Ectodermal cell (in vitro differentiated cells): Measurements from ENCODE around the gene NMNAT1.
"Not testable (repeated sequence)": the region's sequence is repeated elsewhere in the genome, so short reads cannot be mapped to it uniquely, and the experiment has no call there.

ENCODE experiments used
- H3K27ac ChIP-seq: 2 replicates; pipeline ENCODE4 v1.7.0; 2013; ENCODE audit warnings: mild to moderate bottlenecking, low read depth, low read length; ENCODE audit not compliant: insufficient read depth, poor library complexity, severe bottlenecking
- H3K27me3 ChIP-seq: 2 replicates; pipeline ENCODE4 v1.7.0; 2013; ENCODE audit warnings: mild to moderate bottlenecking, low read length; ENCODE audit not compliant: insufficient read depth, control insufficient read depth, poor library complexity, severe bottlenecking
- H3K36me3 ChIP-seq: one replicate; pipeline ENCODE4 v1.7.0; 2013; ENCODE audit warnings: low read length; ENCODE audit not compliant: control insufficient read depth, insufficient read depth
- H3K4me1 ChIP-seq: one replicate; pipeline ENCODE4 v1.7.0; 2013; ENCODE audit warnings: low read length; ENCODE audit not compliant: control insufficient read depth, insufficient read depth
- H3K4me3 ChIP-seq: 2 replicates; pipeline ENCODE4 v1.7.0; 2013; ENCODE audit warnings: low read depth, low read length, control low read depth; ENCODE audit not compliant: insufficient read depth
- H3K9me3 ChIP-seq: 2 replicates; pipeline ENCODE4 v1.7.0; 2013; ENCODE audit warnings: mild to moderate bottlenecking, low read length, moderate library complexity; ENCODE audit not compliant: control insufficient read depth
- WGBS, 2 experiments: methylation state at CpG; one replicate each; pipeline ENCODE4 v1.1.7; 2013; ENCODE audit warnings: missing lambda C conversion rate in 2 of 2; 5-methylcytosine and 5-hydroxymethylcytosine counted together

Gene NMNAT1

DNA sequence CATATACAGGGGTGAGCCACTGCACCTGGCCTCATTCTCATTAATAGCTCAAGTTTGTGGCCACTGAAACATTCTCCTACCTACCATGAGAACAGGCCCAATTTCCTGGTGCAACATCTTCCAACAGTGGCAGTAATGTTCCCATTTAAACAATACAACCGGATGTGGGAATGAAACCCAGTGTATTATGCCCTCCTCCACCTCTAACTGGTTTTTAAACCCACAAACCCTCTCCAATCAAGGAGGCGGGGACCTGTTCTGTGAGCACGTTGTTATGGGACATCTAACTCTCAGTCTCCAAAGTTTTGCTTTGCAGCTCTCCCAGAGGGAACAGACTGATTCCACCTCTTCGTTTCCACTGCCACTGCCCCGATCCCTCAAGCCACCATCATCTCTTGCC is 35.8 kb upstream of the NMNAT1 start:
- Histone ChIP-seq H3K4me3 (no peak overlapping the region), H3K4me1 (peaks cover 21% of the 10 kb centered on the region), H3K27me3 (no peaks in the 10 kb centered on the region), H3K36me3 (no peaks in the 10 kb centered on the region), H3K9me3 (no peaks in the 10 kb centered on the region), H3K27ac (no peak overlapping the region)
- 91 to 92% methylated on average over 5 of the region's 5 CpGs for WGBS, 2 experiments

DNA sequence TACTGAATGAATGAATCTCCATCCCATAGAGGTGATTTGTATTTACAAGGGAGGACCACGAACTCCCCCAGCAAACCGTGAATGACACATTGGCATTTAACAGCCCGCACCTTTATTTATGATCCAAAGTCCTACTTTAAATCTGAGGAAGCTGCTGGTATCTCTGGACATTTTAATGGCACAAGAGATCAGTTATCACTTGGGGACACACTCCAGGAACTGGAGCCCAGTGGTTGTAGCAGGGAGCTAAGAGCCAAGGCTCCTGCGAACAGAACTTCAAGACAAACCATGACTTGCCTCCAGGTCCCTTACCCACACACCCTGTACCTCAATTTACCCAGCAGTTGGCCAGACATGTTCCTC is 34.4 kb upstream of the NMNAT1 start:
- Histone ChIP-seq H3K4me1 (peaks cover 21% of the 10 kb centered on the region), H3K9me3 (no peaks in the 10 kb centered on the region), H3K4me3 (peak overlapping the region; percentile 74), H3K36me3 (no peaks in the 10 kb centered on the region), H3K27me3 (no peaks in the 10 kb centered on the region), H3K27ac (no peak overlapping the region)
- WGBS, 2 experiments = 87 to 90% methylated on average over 4 of the region's 4 CpGs

DNA sequence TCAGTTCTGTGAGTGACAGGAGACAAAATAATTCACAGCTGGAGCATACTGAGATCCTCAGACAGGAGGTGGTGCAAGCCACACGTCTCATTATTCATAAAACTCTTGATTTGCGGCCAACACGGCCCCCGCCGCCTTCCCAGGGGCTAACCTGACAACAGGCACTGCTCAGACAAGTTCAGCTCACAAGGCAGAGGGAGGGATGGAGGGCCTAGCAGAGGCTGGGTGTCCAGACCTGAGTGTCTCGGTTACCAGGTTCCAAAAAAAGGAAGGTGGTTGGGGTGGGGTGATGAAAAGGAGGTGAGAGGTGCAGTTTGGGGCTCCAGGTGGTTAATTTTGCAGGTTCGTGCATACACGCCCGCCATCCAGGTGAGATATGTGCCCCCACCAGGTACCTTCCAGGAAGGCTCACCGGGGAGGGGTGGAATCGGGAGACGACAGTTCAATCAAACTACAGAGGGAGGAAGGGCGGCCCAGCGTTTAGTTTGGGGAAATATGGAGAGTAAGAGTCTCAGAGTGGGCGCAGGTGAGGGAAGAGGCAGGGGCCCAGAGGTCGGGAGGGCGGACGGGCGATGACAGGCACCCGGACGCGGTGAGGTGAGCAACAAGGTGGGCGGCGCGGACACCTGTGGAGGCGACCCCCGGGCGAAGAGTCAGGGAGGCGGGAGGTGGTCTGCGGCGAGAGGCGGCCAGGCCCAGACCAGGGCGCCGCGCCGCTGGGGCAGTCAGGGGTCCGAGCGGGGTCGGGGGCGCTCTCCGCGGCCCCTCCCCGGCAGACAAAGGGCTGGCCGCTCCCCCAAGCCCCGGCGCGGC is 33.8 kb upstream of the NMNAT1 start:
- no peaks in the 10 kb centered on the region for H3K27me3 ChIP-seq
- H3K4me3 ChIP-seq = peak overlapping the region; percentile 74
- no peak overlapping the region for H3K27ac ChIP-seq
- WGBS, 2 experiments = 6 to 7% methylated on average over 47 of the region's 47 CpGs
- no peaks in the 10 kb centered on the region for H3K9me3 ChIP-seq
- H3K4me1 ChIP-seq = peaks cover 21% of the 10 kb centered on the region
- no peaks in the 10 kb centered on the region for H3K36me3 ChIP-seq

DNA sequence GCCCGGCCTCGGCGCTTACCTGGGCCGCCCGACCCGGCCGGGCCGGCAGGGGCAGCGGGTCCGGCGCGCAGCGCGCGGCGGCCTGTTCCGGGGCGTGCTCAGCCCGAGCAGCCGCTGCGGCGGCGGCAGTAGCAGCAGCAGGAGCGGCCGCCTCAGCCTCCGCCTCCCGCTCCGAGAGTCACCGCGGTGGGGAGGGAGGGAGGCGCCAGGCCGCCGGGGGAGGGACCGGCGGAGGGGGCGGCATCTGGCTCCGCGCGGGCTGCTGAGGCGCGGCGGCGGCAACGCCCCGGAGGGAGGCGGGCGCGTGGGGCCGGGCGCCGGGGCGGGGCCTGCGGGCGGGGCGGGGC is 33.2 kb upstream of the NMNAT1 start, which contains the start of gene CTNNBIP1:
CTNNBIP1 (minus strand) TSS at position 194 of the 347 bp plus-strand sequence. CDS start 38,205 bp downstream, outside the sequence.
- peak within 1 kb of the TSS; percentile 28 for H3K27ac ChIP-seq
- peaks cover 19% of the 10 kb centered on the region for H3K4me1 ChIP-seq
- 0% methylated on average over 55 of the region's 55 CpGs for WGBS, 2 experiments
- H3K9me3 ChIP-seq = no peaks in the 10 kb centered on the region
- H3K36me3 ChIP-seq = no peaks in the 10 kb centered on the region
- peak within 1 kb of the TSS; percentile 74 for H3K4me3 ChIP-seq
- no peaks in the 10 kb centered on the region for H3K27me3 ChIP-seq

DNA sequence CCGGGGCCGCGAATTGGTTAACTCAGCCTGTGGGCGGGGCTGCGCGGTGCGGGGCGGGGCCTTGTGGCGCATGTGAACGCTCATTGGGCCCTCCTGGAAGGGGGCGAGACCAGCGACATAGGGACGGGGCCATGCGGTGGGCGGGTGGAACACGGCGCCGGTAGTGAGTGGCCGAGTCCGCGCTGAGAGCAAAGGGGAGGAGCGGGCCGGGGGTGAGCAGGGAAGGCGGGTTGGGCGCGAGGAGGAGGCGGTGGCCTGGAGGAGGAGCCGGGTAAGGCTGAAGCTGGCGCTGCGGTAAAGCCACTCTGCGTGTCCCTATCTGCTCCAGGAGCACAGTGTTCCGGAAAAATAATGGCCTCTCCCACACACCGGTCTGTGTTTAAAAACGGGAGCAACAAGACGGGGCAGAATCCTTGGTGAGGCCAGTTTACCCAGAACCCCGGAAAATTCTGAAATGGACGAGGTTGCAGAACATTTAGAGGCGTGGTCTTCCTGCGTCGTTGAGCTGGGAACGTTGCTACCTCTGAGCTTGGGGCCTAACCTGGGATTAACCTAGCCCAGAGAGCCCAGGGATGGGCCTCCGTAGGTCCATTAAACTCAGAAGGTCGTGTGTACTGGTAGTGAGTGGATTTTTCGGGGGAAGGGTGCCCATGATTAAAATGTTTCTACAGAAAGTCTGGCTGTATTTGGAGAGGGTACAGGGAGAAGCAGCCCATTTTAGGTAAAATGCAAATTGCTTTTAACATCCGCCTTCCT is 32.7 kb upstream of the NMNAT1 start:
- peaks cover 16% of the 10 kb centered on the region for H3K4me1 ChIP-seq
- H3K27me3 ChIP-seq = no peaks in the 10 kb centered on the region
- H3K9me3 ChIP-seq = no peaks in the 10 kb centered on the region
- WGBS, 2 experiments = 1% methylated on average over 45 of the region's 45 CpGs
- H3K36me3 ChIP-seq = no peaks in the 10 kb centered on the region
- H3K4me3 ChIP-seq = peak overlapping the region; percentile 36
- H3K27ac ChIP-seq = peak overlapping the region; percentile 28

DNA sequence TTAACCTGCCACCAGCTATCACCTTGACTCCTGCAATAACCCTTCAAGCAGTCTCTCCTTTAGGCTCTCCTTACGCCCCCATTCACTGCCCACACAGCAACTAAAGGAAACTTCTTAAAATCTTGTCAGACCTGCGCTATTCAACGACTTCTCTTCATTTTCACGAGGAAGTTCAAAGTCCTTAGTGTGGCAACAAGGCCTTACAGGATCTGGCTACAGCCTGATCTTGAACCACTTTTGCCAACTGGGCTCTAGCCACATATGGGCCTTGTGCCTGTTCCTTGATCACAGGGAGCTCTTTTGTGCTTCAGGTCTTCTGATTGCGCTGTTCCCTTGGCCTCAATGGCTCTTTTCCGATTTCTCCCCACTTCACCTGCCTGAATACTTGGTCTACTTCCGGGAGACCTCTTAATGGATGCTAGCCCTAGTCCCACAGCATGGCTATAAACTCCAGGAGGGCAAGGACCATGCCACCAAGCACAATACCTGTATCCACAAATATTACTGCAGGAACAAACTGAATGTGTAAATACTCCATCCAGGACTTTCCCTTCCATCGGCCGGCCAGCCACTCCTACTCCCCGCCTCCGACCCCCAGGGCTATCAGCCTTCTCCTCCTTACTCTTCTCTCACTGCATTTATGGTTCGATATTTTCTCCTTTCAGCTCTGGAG is 30.9 kb upstream of the NMNAT1 start:
- Histone ChIP-seq H3K36me3 (no peaks in the 10 kb centered on the region), H3K9me3 (no peaks in the 10 kb centered on the region), H3K27ac (no peak overlapping the region), H3K4me3 (no peak overlapping the region), H3K4me1 (peaks cover 16% of the 10 kb centered on the region), H3K27me3 (no peaks in the 10 kb centered on the region)
- WGBS, 2 experiments = 90 to 91% methylated on average over 12 of the region's 12 CpGs

DNA sequence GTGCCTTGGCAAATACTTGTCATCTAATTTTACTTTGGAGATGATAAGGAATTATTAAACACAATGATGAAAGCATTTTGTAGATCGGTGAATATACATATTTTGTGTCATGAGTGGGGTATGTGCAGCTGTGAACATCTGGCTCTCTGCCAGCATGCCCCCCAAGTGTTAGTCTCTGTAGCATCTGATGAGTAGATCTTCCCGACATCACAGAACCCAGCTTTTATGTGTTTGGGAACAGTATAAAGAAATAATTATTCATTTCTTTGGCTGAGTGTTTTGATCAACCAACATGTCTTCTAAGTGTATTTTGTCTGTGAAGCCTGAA is 28.7 kb upstream of the NMNAT1 start:
- Histone ChIP-seq H3K9me3 (no peaks in the 10 kb centered on the region), H3K4me3 (no peak overlapping the region), H3K4me1 (peaks cover 7% of the 10 kb centered on the region), H3K36me3 (no peaks in the 10 kb centered on the region), H3K27ac (no peak overlapping the region), H3K27me3 (no peaks in the 10 kb centered on the region)
- WGBS, 2 experiments = 97 to 100% methylated on average over 2 of the region's 2 CpGs

DNA sequence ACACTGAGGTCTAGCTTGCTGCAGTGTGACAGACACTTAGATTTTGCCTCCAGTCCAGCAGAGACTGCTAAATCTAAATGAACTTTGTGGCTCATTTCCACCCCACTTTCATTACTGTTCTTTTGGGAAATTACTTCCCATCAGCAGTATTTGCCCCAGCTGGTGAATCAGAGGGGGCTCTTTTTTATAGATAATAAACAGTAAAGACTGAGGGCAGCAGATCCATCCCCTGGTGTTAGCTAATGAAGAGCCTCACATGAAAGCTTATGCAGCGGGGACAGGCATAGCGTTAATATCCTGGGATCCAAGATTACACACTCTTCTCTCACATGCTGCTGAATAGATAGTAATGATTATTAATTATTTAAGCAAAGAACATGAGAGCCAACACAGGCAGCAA is 26.8 kb upstream of the NMNAT1 start:
- Histone ChIP-seq H3K9me3 (no peaks in the 10 kb centered on the region), H3K4me3 (no peak overlapping the region), H3K27me3 (no peaks in the 10 kb centered on the region), H3K4me1 (no peaks in the 10 kb centered on the region), H3K36me3 (no peaks in the 10 kb centered on the region), H3K27ac (no peak overlapping the region)
- 66 to 92% methylated on average over 2 of the region's 2 CpGs for WGBS, 2 experiments

DNA sequence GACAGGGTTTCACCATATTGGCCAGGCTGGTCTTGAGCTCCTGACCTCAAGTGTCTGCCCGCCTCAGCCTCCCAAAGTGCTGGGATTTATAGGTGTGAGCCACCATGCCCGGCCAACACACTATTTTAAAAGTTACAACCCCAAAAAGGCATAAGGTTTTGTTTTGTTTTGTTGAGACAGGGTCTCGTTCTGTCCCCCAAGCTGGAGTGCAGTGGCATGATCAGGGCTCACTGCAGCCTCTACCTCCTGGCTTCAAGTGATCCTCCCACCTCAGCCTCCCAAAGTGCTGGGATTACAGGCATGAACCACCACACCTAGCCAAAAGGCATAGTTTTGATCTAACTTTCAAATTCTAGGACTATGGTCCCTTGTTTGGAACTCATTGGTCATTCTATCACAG is 25.8 kb upstream of the NMNAT1 start:
- H3K9me3 ChIP-seq, H3K27me3 ChIP-seq, H3K4me1 ChIP-seq, H3K36me3 ChIP-seq, H3K27ac ChIP-seq, H3K4me3 ChIP-seq: not testable (repeated sequence)
- WGBS, 2 experiments = 95 to 98% methylated on average over 3 of the region's 3 CpGs

DNA sequence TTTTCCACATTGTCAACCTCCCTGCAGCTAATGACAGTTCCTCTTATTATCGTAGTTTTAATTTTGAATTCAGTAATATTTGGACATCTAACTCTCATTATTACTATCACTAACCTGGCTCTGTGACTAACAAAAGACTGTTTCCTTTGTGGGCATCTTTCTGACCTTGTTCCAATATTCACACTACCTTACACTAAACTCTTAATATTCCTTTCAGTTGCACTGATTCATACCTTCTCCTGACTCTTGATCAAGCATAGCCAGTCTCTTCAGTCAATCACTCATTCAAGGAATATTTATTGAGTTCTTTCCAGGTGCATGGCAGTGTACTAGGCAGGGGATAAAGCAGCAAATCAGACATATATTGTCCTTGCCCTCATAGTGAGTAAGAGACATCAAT is 25.4 kb upstream of the NMNAT1 start:
- H3K36me3 ChIP-seq = no peaks in the 10 kb centered on the region
- WGBS, 2 experiments = 92 to 100% methylated on average over 1 of the region's 1 CpG
- peaks cover 11% of the 10 kb centered on the region for H3K4me1 ChIP-seq
- H3K4me3 ChIP-seq = no peak overlapping the region
- H3K27me3 ChIP-seq = no peaks in the 10 kb centered on the region
- no peak overlapping the region for H3K27ac ChIP-seq
- H3K9me3 ChIP-seq = no peaks in the 10 kb centered on the region
